OCI-M1 (cell line): ENCODE measurements around the gene TOX2.

Source experiments
- DNase-seq: peaks from one replicate; lab custom pipeline; 2025; lab: John Stamatoyannopoulos, UW

The TOX2 gene

GRCh38 chr20:44019638-44020335 is 105.1 kb downstream of the TOX2 start:
- peak; percentile 20 for DNase-seq

DNA sequence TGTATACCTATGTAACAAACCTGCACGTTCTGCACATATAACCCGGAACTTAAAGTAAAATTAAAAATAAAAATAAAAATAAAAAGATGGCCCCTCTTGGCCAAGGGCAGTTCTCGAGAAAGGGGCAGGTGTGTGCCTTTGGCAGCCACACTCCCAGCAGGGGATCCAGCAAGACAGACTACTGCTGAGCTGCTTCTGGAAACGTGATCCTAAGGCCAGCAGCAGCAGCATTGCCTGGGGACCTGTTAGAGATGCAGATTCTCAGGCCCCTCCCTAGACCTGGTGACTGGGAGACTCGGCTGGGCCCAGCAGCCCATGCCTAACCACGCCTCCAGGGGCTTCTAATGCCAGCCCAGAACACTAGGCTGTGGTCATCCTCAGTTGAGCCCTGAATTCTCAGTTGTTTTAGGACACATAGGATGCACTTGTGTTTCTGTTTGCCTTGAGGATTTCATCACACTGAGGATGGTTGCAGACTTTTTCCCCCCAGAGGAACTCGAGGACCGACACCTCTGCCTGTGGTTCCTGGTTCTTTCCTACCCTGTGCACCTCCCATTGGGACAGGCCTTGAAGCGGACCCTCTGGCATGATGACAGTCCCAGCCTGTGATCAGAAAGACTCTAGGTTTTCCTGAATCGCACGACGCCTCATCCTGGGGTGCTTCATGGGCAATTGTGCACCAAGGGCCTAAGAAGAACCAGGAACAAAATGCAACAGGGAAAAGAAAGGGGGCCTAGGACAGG is 105.9 kb downstream of the TOX2 start:
- no peak for DNase-seq

- DNase-seq: no peak
Observed at GRCh38 chr20:44021186-44021585, 106.5 kb downstream of the TOX2 start.

DNA sequence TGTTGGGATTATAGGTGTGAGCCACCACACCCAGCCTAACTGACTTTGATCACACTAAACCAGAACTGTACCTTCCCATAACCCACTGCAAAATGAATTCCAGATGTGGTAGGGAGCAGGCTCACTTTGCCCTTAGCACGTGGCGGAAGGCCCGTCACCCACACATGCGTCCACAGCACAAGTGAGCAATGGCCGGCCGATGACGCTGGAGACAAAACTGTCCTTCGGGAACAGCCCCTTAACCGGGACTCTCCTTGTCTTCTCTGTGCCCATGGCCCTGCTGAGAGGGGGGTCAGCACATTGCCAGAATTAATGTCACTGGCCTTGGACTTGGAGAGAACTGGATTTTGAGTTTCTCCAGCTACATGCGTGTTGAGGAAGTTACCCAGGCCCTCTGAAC is 107.2 kb downstream of the TOX2 start:
- no peak for DNase-seq

DNA sequence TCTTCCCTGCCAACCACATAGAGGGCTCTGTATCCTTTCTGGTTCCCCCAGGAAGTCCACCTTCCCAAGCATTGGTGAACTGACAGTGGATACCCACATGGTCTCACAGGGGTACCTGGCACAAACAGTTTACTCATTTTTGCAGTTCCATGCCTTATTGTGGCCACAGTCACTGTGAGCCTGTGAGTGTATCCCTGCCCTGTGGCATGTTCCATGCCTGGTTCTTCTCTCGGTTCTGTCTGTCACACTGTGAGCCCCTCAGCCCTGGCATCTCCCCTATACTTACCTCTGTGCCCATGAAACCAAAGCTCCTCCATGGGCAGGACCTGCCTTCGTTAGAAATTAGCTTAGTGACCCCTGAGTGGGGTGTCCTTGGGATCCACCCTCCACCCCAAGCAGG is 107.8 kb downstream of the TOX2 start:
- no peak for DNase-seq

- DNase-seq: no peak
Observed at GRCh38 chr20:44023515-44024371, 109.1 kb downstream of the TOX2 start.

DNA sequence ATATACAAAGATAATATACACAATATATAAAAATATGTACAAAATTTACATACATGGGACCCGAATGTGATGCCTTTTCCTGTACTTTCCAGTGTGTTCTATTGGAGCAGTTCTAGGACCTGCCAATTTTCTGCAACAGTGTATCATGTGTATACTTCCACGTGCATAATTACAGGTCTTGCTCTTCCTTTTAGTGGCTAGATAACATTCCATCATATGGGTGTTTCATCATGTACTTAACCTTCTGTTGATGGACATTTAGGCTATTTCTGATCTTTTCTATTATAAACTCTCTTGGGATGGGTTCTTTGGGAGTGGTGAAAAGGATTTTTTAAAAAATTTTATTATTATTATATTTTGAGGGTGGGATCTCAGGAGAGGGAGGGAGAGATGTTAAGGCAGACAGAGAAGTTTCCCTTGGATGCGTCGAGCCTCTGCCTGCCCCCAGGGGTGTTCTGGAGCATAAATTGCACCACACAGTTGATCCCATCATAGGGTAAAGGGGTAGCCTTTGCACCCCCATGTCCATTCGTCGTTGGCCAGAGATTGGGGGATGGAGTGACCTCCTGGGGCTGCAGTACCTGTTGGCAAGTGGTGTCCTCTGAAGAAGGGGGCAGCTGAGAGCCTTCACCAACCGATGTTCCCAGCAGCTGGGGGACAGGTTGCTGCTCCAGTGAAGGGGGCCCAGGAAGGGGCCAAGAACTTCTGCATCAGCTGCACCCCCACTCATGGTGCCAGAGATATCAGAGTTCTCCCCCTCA is 110.3 kb downstream of the TOX2 start:
- DNase-seq: no peak

DNA sequence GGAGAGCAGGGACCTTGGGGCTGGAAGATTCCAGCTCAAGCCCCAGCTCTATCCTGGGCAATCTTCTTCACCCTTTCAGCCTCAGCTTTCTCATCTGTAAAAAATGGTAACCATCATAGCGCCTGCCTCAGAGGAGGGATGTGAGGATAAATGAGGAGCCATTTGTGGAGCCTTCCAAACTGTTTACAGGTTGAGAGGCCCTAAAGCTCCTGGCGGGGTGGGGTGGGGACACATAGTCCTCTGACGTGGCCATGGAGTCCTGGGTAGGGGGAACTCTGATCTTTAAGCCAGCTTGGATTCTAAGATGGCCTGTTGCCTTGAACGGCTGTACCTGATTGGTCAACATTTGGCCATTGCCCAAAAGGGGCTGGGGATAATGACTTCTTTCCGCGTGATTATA is 111.1 kb downstream of the TOX2 start:
- DNase-seq: no peak

GRCh38 chr20:44026647-44027342 is 112.1 kb downstream of the TOX2 start:
- DNase-seq: no peak

GRCh38 chr20:44027343-44028002 is 112.8 kb downstream of the TOX2 start:
- DNase-seq: no peak

GRCh38 chr20:44028003-44028730 is 113.5 kb downstream of the TOX2 start:
- no peak for DNase-seq

DNA sequence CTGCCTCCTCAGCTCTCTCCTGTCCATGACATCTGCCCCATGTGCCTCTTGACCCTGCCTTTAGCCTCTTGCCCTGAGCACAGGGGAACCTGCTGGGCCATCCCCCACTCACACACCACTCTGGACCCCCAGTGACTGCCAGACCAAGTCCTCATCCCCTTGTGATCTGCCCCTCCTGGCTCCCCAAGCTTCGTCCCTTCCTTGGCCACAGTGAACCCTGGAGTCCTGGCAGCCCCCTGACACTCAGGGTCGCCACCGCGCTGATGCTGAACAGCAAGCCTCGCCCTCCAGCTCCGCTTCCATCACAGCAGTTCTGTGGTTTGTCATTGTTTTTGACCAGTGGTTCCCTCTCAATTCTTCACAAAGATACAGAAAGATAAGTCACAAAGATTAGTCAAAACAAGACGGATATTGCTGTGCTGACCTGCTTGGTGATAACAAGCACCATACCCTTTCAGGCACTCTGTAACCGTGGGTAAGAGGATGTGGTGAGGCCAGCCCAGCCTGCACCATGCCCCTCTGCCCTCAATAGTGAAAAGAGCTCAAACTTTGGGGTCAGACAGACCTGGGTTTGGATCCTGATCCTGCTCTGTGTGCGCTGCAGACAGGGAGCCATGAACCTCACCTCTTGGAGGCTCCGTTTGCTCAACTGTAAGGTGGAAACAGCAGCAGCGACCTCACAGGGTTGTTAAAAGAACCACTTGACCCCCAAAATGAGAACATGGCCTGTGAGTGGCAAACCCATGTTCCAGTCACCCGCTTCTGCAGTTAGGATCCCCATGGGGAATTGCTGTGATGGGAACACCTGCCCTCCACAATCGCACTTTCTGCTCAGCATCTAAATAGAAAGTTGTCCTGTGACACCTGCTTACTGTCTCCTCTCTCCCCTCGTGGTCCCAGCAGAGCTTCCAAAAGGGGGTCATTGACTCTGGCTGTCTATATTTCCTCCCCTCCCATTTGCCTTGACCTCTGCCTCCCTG is 114.5 kb downstream of the TOX2 start:
- DNase-seq: peak; percentile 4

DNA sequence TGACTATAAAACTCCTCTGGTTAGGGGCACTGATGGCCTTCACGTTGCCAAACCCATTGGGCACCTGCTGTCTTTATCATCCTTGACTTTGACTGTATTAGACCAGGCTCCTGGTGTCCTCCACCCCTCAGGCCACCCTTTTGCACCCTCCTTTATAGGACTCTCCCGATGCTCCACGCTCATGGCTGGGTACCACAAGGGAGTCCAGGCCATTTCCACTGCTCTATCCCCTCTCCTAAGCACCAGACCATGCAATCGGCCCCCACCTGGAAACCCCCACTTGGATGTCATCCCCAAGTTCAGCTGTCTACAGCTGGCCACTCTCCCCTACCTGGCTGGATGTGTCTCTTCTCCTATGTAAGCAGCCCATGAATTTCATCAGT is 115.2 kb downstream of the TOX2 start:
- DNase-seq: no peak

GRCh38 chr20:44030394-44030793 is 115.7 kb downstream of the TOX2 start:
- no peak for DNase-seq

DNA sequence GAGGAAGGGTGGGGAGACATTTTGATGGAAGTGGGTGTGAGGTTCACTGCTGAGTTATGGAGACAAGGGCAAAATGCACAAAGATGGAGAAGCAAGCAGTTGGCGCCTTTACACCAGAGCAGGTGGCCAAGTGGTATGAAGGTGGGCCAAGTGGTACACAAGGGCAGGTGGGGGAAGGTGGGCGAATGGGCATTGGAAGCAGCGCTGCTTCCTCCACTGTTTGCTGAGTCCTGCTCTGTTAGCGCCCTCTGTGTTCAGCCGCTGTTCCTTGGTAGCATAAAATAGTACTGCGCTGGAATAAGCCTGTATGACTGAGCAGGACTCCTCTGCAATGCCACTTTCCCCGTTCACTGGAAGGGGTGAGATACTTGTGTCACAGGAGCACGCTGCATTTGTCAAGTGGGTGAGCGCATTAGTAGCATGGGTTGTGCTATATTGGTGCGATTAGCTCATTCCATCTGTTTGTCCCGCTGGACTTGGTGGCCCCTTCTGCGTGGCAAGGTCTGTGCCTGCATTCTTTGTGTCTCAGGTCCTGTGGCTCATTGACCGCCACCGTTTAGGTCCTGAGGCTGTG is 116.4 kb downstream of the TOX2 start:
- DNase-seq: no peak

- DNase-seq: no peak
Observed at GRCh38 chr20:44031781-44032582, 117.3 kb downstream of the TOX2 start.

- DNase-seq: peak; percentile 33
Observed at GRCh38 chr20:44032583-44033331, 118.1 kb downstream of the TOX2 start.
